ENCODE data around the gene CXCL5. TPM values are rescaled to one million over a fixed set of nuclear protein-coding genes. Genes with fewer than 3 reads are reported as not detected.
A peak's percentile ranks its signal among the peaks of the same experiment; 100 is the strongest.
"Not testable (repeated sequence)": the region's sequence is repeated elsewhere in the genome, so short reads cannot be mapped to it uniquely, and the experiment has no call there.

Gene CXCL5
- total RNA-seq, 1 donor from 2014 or later, result 2.6 TPM

GRCh38 chr4:74015126-74015780 is 16.8 kb upstream of the CXCL5 start:
- no peak for DNase-seq (ENCODE audit: low spot score)

GRCh38 chr4:74014332-74014731 is 15.9 kb upstream of the CXCL5 start:
- DNase-seq (ENCODE audit: low spot score), result no peak

GRCh38 chr4:74013264-74013663 is 14.8 kb upstream of the CXCL5 start:
- no peak for DNase-seq (ENCODE audit: low spot score)

GRCh38 chr4:74012130-74012529 is 13.7 kb upstream of the CXCL5 start:
- no peak for DNase-seq (ENCODE audit: low spot score)

- DNase-seq (ENCODE audit: low spot score), result no peak
Observed at GRCh38 chr4:74009307-74009706, 10.8 kb upstream of the CXCL5 start.

GRCh38 chr4:74006009-74006476 is 7.6 kb upstream of the CXCL5 start:
- no peak for DNase-seq (ENCODE audit: low spot score)

GRCh38 chr4:74005528-74005927 is 7.1 kb upstream of the CXCL5 start:
- DNase-seq (ENCODE audit: low spot score), result no peak

GRCh38 chr4:74004668-74005067 is 6.2 kb upstream of the CXCL5 start:
- no peak for DNase-seq (ENCODE audit: low spot score)

- no peak for DNase-seq (ENCODE audit: low spot score)
Observed at GRCh38 chr4:74000301-74000700, 1.8 kb upstream of the CXCL5 start.

- no peak for DNase-seq (ENCODE audit: low spot score)
Observed at GRCh38 chr4:73992050-73992449, 6.4 kb downstream of the CXCL5 start.

GRCh38 chr4:73991742-73992000 is 6.8 kb downstream of the CXCL5 start:
- DNase-seq (ENCODE audit: low spot score), result no peak

- DNase-seq (ENCODE audit: low spot score), result no peak
Observed at GRCh38 chr4:73990988-73991741, 7.3 kb downstream of the CXCL5 start.

GRCh38 chr4:73989928-73990327 is 8.5 kb downstream of the CXCL5 start:
- no peak for DNase-seq (ENCODE audit: low spot score)

- DNase-seq (ENCODE audit: low spot score), result no peak
Observed at GRCh38 chr4:73989031-73989430, 9.4 kb downstream of the CXCL5 start.

- no peak for DNase-seq (ENCODE audit: low spot score)
Observed at GRCh38 chr4:73988061-73988460, 10.4 kb downstream of the CXCL5 start, which contains the start of gene PPBP. Gene PPBP (minus strand): TSS chr4:73988190. CDS start chr4:73988103, 87 bp downstream.

- DNase-seq (ENCODE audit: low spot score), result no peak
Observed at GRCh38 chr4:73985528-73985852, 13.0 kb downstream of the CXCL5 start.

- no peak for DNase-seq (ENCODE audit: low spot score)
Observed at GRCh38 chr4:73984736-73985527, 13.5 kb downstream of the CXCL5 start.

- DNase-seq (ENCODE audit: low spot score), result not testable (repeated sequence)
Observed at GRCh38 chr4:73981175-73981574, 17.3 kb downstream of the CXCL5 start.

GRCh38 chr4:73979407-73979957 is 19.0 kb downstream of the CXCL5 start:
- DNase-seq (ENCODE audit: low spot score), result no peak

GRCh38 chr4:73978886-73979285 is 19.6 kb downstream of the CXCL5 start:
- peak; percentile 84 for DNase-seq (ENCODE audit: low spot score)

GRCh38 chr4:73976716-73977115 is 21.8 kb downstream of the CXCL5 start:
- DNase-seq (ENCODE audit: low spot score), result no peak

GRCh38 chr4:73976217-73976616 is 22.3 kb downstream of the CXCL5 start:
- no peak for DNase-seq (ENCODE audit: low spot score)

Data from umbilical cord (tissue), 2 donors.